NCI-H2029 treated with DMSO at 0.1 percent for 48 hours (cell line): ENCODE data around the gene CPA2.

Experiments
- DNase-seq: peaks from one replicate; lab custom pipeline; 2025; lab: John Stamatoyannopoulos, UW

The CPA2 gene

GRCh38 chr7:130256704-130257103, 10.0 kb upstream of the CPA2 start:
- DNase-seq: no peak

GRCh38 chr7:130258494-130259078, 8.1 kb upstream of the CPA2 start:
- DNase-seq: no peak

- no peak for DNase-seq
Observed at GRCh38 chr7:130262448-130262847, 4.2 kb upstream of the CPA2 start.

- DNase-seq: no peak
Observed at GRCh38 chr7:130263130-130263529, 3.5 kb upstream of the CPA2 start.

- DNase-seq: no peak
Observed at GRCh38 chr7:130266961-130267321, 278 bp downstream of the CPA2 start.

- DNase-seq: no peak
Observed at GRCh38 chr7:130268463-130269317, 2.0 kb downstream of the CPA2 start.

- DNase-seq: no peak
Observed at GRCh38 chr7:130269318-130269694, 2.6 kb downstream of the CPA2 start.

GRCh38 chr7:130270947-130271800, 4.5 kb downstream of the CPA2 start:
- DNase-seq: no peak

- DNase-seq: no peak
Observed at GRCh38 chr7:130272381-130273080, 5.9 kb downstream of the CPA2 start.

- no peak for DNase-seq
Observed at GRCh38 chr7:130273081-130273932, 6.6 kb downstream of the CPA2 start.

GRCh38 chr7:130273933-130274255, 7.2 kb downstream of the CPA2 start:
- no peak for DNase-seq

- no peak for DNase-seq
Observed at GRCh38 chr7:130274296-130274695, 7.6 kb downstream of the CPA2 start.

- no peak for DNase-seq
Observed at GRCh38 chr7:130274983-130275591, 8.4 kb downstream of the CPA2 start.

GRCh38 chr7:130275826-130276297, 9.2 kb downstream of the CPA2 start:
- DNase-seq: no peak

- DNase-seq: no peak
Observed at GRCh38 chr7:130276796-130277762, 10.4 kb downstream of the CPA2 start.

- DNase-seq: no peak
Observed at GRCh38 chr7:130277763-130278643, 11.3 kb downstream of the CPA2 start.

- DNase-seq: no peak
Observed at GRCh38 chr7:130278860-130279259, 12.2 kb downstream of the CPA2 start.

- no peak for DNase-seq
Observed at GRCh38 chr7:130279286-130279685, 12.6 kb downstream of the CPA2 start.

- DNase-seq: no peak
Observed at GRCh38 chr7:130279906-130280305, 13.2 kb downstream of the CPA2 start.
